ENCODE measurements around the gene CFAP46.

CFAP46 gene

DNA sequence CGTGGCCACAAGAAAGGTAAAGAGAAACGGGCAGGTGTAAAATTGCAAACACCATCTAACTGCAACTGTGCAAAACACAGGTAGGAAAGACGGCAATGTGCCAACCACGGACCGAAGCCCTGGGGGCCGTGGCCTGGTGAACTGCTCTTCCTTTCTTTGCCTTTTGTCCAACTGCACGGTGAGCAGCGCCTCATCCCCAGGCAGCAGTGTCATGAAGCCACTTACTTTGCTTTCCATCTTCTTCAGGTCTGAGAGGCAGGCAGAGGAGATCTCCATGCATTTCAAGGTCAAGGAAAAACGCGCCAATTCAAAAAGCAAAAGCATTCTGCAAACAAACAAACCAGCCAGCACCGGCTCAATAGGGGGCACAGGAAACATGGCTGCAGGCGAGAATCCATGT, 12.9 kb downstream of the CFAP46 start:
- no peaks in the 10 kb centered on the region for H3F3A ChIP-seq (ENCODE audit: low read depth)
- no peaks in the 10 kb centered on the region for H3K9me3 ChIP-seq (ENCODE audit: insufficient read depth, low read depth, low read length)
- H3K4me3 ChIP-seq (ENCODE audit: low read length, poor library complexity, severe bottlenecking): no peak overlapping the region
- H3K4me1 ChIP-seq (ENCODE audit: insufficient read depth, low read length, poor library complexity, severe bottlenecking): no peaks in the 10 kb centered on the region
- no peaks in the 10 kb centered on the region for H3K27me3 ChIP-seq (ENCODE audit: insufficient read depth, low read length, poor library complexity, severe bottlenecking)
- H3K9ac ChIP-seq (ENCODE audit: low read depth, low read length, poor library complexity, severe bottlenecking): no peak overlapping the region
- no peak overlapping the region for H2AFZ ChIP-seq (ENCODE audit: low read length)
- no peak overlapping the region for H3K4me2 ChIP-seq (ENCODE audit: low read depth, low read length, poor library complexity, severe bottlenecking)
- no peaks in the 10 kb centered on the region for H3K79me2 ChIP-seq (ENCODE audit: insufficient read depth, low read length)
- TF ChIP-seq CTCF (conservative IDR thresholded peaks at IDR 0.05; ENCODE audit: low read length) (no peak), EZH2phosphoT487 (IDR thresholded peaks at IDR 0.05; ENCODE audit: borderline replicate concordance) (no peak)
- no peaks in the 10 kb centered on the region for H3K36me3 ChIP-seq (ENCODE audit: insufficient read depth, low read length)
- no peaks in the 10 kb centered on the region for H4K20me1 ChIP-seq (ENCODE audit: insufficient read depth, low read length, poor library complexity, severe bottlenecking)
- H3K9me2 ChIP-seq (replicated peaks; ENCODE audit: low read depth, low read length): no peaks in the 10 kb centered on the region

DNA sequence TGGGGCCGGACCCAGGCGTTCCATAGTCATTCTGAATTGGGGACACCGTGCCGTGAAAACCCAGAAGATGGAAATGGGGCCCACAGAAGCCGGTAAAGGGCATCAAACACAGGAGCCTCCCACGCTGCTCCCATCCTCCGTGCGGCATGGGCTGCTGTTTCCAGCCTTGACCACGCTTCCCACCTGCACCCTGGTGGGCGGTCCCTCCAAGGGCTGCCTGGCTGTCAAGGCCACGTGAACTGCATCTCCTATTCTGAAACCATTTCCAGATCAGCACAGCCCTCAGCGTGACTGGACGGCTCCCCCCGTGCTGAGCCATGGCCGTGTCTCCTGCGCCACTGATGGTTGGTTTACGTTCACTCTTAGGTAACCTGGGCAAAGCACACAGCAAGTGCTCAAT, 14.1 kb downstream of the CFAP46 start:
- H4K20me1 ChIP-seq (ENCODE audit: insufficient read depth, low read length, poor library complexity, severe bottlenecking): no peaks in the 10 kb centered on the region
- H3K9me2 ChIP-seq (replicated peaks; ENCODE audit: low read depth, low read length): no peaks in the 10 kb centered on the region
- H2AFZ ChIP-seq (ENCODE audit: low read length): no peak overlapping the region
- TF ChIP-seq EZH2phosphoT487 (IDR thresholded peaks at IDR 0.05; ENCODE audit: borderline replicate concordance) (no peak), CTCF (conservative IDR thresholded peaks at IDR 0.05; ENCODE audit: low read length) (no peak)
- H3K9me3 ChIP-seq (ENCODE audit: insufficient read depth, low read depth, low read length): no peaks in the 10 kb centered on the region
- H3K4me1 ChIP-seq (ENCODE audit: insufficient read depth, low read length, poor library complexity, severe bottlenecking): no peaks in the 10 kb centered on the region
- H3K4me3 ChIP-seq (ENCODE audit: low read length, poor library complexity, severe bottlenecking): no peak overlapping the region
- no peak overlapping the region for H3K4me2 ChIP-seq (ENCODE audit: low read depth, low read length, poor library complexity, severe bottlenecking)
- H3K27me3 ChIP-seq (ENCODE audit: insufficient read depth, low read length, poor library complexity, severe bottlenecking): no peaks in the 10 kb centered on the region
- no peaks in the 10 kb centered on the region for H3F3A ChIP-seq (ENCODE audit: low read depth)
- no peak overlapping the region for H3K9ac ChIP-seq (ENCODE audit: low read depth, low read length, poor library complexity, severe bottlenecking)
- no peaks in the 10 kb centered on the region for H3K36me3 ChIP-seq (ENCODE audit: insufficient read depth, low read length)
- H3K79me2 ChIP-seq (ENCODE audit: insufficient read depth, low read length): no peaks in the 10 kb centered on the region

GRCh38 chr10:132927824-132928223, 14.5 kb downstream of the CFAP46 start:
- H3K4me3 ChIP-seq (ENCODE audit: low read length, poor library complexity, severe bottlenecking): no peak overlapping the region
- no peaks in the 10 kb centered on the region for H3K79me2 ChIP-seq (ENCODE audit: insufficient read depth, low read length)
- H3K9ac ChIP-seq (ENCODE audit: low read depth, low read length, poor library complexity, severe bottlenecking): no peak overlapping the region
- no peaks in the 10 kb centered on the region for H3F3A ChIP-seq (ENCODE audit: low read depth)
- H3K4me1 ChIP-seq (ENCODE audit: insufficient read depth, low read length, poor library complexity, severe bottlenecking): no peaks in the 10 kb centered on the region
- H3K27me3 ChIP-seq (ENCODE audit: insufficient read depth, low read length, poor library complexity, severe bottlenecking): no peaks in the 10 kb centered on the region
- H3K36me3 ChIP-seq (ENCODE audit: insufficient read depth, low read length): no peaks in the 10 kb centered on the region
- H2AFZ ChIP-seq (ENCODE audit: low read length): no peak overlapping the region
- no peak overlapping the region for H3K4me2 ChIP-seq (ENCODE audit: low read depth, low read length, poor library complexity, severe bottlenecking)
- no peaks in the 10 kb centered on the region for H4K20me1 ChIP-seq (ENCODE audit: insufficient read depth, low read length, poor library complexity, severe bottlenecking)
- no peaks in the 10 kb centered on the region for H3K9me3 ChIP-seq (ENCODE audit: insufficient read depth, low read depth, low read length)
- TF ChIP-seq EZH2phosphoT487 (IDR thresholded peaks at IDR 0.05; ENCODE audit: borderline replicate concordance): no peak
- no peak for TF ChIP-seq CTCF (conservative IDR thresholded peaks at IDR 0.05; ENCODE audit: low read length)
- H3K9me2 ChIP-seq (replicated peaks; ENCODE audit: low read depth, low read length): no peaks in the 10 kb centered on the region
